GM23248 (cell line): ENCODE measurements around the gene DGKI. TPM values are rescaled to one million over a fixed set of nuclear protein-coding genes. Genes with fewer than 3 reads are reported as not detected.

ENCODE experiments used
- DNase-seq: peaks from one replicate; pipeline ENCODE4 v3.0.0-alpha.2; 2015
- H2AFZ ChIP-seq: fragments of 200-600 bp; sonication (generic); 2 replicates; pipeline ENCODE4 v1.6.1; 2016; ENCODE audit warnings: antibody characterized with exemption
- H3F3A ChIP-seq: fragments of 200-600 bp; sonication (generic); 2 replicates; pipeline ENCODE4 v1.6.1; 2016; ENCODE audit warnings: mild to moderate bottlenecking, antibody characterized with exemption, mixed run types; ENCODE audit not compliant: insufficient read depth
- H3K27ac ChIP-seq: fragments of 200-600 bp; sonication (generic); 2 replicates; pipeline ENCODE4 v1.5.1; 2016; ENCODE audit warnings: mild to moderate bottlenecking
- H3K27me3 ChIP-seq: fragments of 200-600 bp; sonication (generic); replicated peaks from 2 replicates; pipeline ENCODE4 v1.6.1; 2016; ENCODE audit warnings: mild to moderate bottlenecking; ENCODE audit not compliant: insufficient read depth
- H3K36me3 ChIP-seq: fragments of 200-600 bp; sonication (generic); 2 replicates; pipeline ENCODE4 v1.6.1; 2016; ENCODE audit warnings: low read depth, mild to moderate bottlenecking
- H3K4me1 ChIP-seq: fragments of 200-600 bp; sonication (generic); 2 replicates; pipeline ENCODE4 v1.6.1; 2016; ENCODE audit warnings: mild to moderate bottlenecking; ENCODE audit not compliant: insufficient read depth
- H3K4me2 ChIP-seq: fragments of 200-600 bp; sonication (generic); one replicate; pipeline ENCODE4 v1.6.1; 2016; ENCODE audit warnings: mild to moderate bottlenecking; ENCODE audit not compliant: unreplicated experiment
- H3K4me3 ChIP-seq: fragments of 200-600 bp; sonication (generic); 2 replicates; pipeline ENCODE4 v1.5.1; 2016; ENCODE audit warnings: mild to moderate bottlenecking
- H3K79me2 ChIP-seq: fragments of 200-600 bp; sonication (generic); 2 replicates; pipeline ENCODE4 v1.6.1; 2016; ENCODE audit warnings: mild to moderate bottlenecking; ENCODE audit not compliant: insufficient read depth
- H3K9ac ChIP-seq: fragments of 200-600 bp; sonication (generic); 2 replicates; pipeline ENCODE4 v1.6.1; 2016; ENCODE audit warnings: mild to moderate bottlenecking
- H3K9me2 ChIP-seq: fragments of 200-600 bp; sonication (generic); 2 replicates; pipeline ENCODE4 v1.6.1; 2016; ENCODE audit warnings: mixed run types, mild to moderate bottlenecking, moderate library complexity; ENCODE audit not compliant: insufficient read depth
- H3K9me3 ChIP-seq: fragments of 200-600 bp; sonication (generic); one replicate; pipeline ENCODE4 v1.6.1; 2017; ENCODE audit warnings: low read depth
- H4K20me1 ChIP-seq: fragments of 200-600 bp; sonication (generic); 2 replicates; pipeline ENCODE4 v1.6.0; 2016; ENCODE audit not compliant: insufficient read depth
- EZH2 ChIP-seq: fragments of 200-600 bp; sonication (generic); IDR thresholded peaks from 2 replicates; pipeline ENCODE4 v1.6.1; 2018; ENCODE audit warnings: antibody characterized with exemption, mild to moderate bottlenecking; ENCODE audit not compliant: insufficient read depth, poor library complexity, severe bottlenecking
- EZH2phosphoT487 ChIP-seq: fragments of 200-600 bp; sonication (generic); IDR thresholded peaks from 2 replicates; pipeline ENCODE4 v1.6.1; 2018; ENCODE audit warnings: antibody characterized with exemption, moderate library complexity, mild to moderate bottlenecking, low read depth; ENCODE audit not compliant: insufficient read depth
- WGBS, 2 experiments: methylation state at CpG; one replicate each; pipeline ENCODE4 v1.1.6; 2015 to 2017; ENCODE audit warnings: low lambda C conversion rate in 2 of 2, low coverage in 1 of 2; ENCODE audit errors: missing lambda C conversion rate in 2 of 2; 5-methylcytosine and 5-hydroxymethylcytosine counted together
- in situ Hi-C: fragments of 300-500 bp; cut with MboI; formaldehyde crosslinking; loops from 2 replicates; pipeline ENCODE4 v1.15.0; 2020
- polyA plus RNA-seq: library from polyadenylated mRNA; unstranded; fragments of >200 nt; fragmentation: Nextera tagmentation; extraction: Ambion mirVana; gene quantifications from 2 replicates; pipeline ENCODE4 v1.2.1, GENCODE V29; 2016
- total RNA-seq: library from RNA; depleted of rRNA; stranded (reverse); fragments of >200 nt; shearing (Covaris generic); gene quantifications from 2 replicates; pipeline ENCODE4 v1.2.3, GENCODE V29; 2014

DGKI gene
- total and polyA plus RNA-seq, 2 experiments from 2014 or later, result 5.4 to 25.9 TPM

DNA sequence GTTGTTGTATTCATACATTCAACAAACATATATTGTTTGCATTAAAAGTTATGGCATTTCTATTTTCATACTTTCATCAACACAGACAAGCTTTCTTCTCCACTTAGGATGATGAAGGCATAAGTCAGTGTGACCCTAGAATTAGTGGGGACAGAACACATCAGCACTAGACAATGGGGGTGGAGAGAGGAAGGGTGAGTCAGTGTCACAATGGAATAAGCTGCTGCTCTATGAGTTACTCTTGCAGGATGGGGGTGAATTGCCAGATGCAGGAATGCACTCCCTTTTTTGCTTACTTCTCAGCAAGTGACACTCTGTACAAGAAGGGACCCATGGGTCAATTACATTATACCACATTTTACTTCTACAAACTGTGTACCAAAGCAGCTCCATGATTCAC, 74.0 kb downstream of the DGKI start:
- no peak for TF ChIP-seq EZH2
- peak; percentile 38; the same call in 1 of the 2 replicates for TF ChIP-seq EZH2phosphoT487
- in situ Hi-C loops, result no loop called here
- Histone ChIP-seq H3F3A (peaks cover 34% of the 10 kb centered on the region), H3K27me3 (no peaks in the 10 kb centered on the region), H4K20me1 (no peaks in the 10 kb centered on the region), H3K79me2 (peaks cover 31% of the 10 kb centered on the region), H3K9me2 (no peaks in the 10 kb centered on the region), H3K36me3 (no peaks in the 10 kb centered on the region), H3K27ac (peak overlapping the region; percentile 97), H3K9me3 (no peaks in the 10 kb centered on the region), H2AFZ (no peak overlapping the region), H3K4me1 (peaks cover 56% of the 10 kb centered on the region), H3K4me3 (no peak overlapping the region), H3K9ac (peak overlapping the region; percentile 72), H3K4me2 (peak overlapping the region; percentile 52)
- DNase-seq, result peak; percentile 92

GRCh38 chr7:137772316-137772715, 74.5 kb downstream of the DGKI start:
- no peaks in the 10 kb centered on the region for H3K27me3 ChIP-seq
- H3K9ac ChIP-seq, result peak overlapping the region; percentile 72
- in situ Hi-C loops, result no loop called here
- H2AFZ ChIP-seq, result no peak overlapping the region
- 0 out of 2 replicates have a peak overlapping the region, but pooled peaks have one; percentile 11 for H3K4me3 ChIP-seq
- H3K4me2 ChIP-seq, result peak overlapping the region; percentile 52
- H3K36me3 ChIP-seq, result no peaks in the 10 kb centered on the region
- peak overlapping the region; percentile 97 for H3K27ac ChIP-seq
- TF ChIP-seq EZH2, result no peak
- no peak for TF ChIP-seq EZH2phosphoT487
- WGBS, 2 experiments, result 3 to 4% methylated on average over 3 of the region's 3 CpGs
- peaks cover 34% of the 10 kb centered on the region for H3K79me2 ChIP-seq
- no peaks in the 10 kb centered on the region for H3K9me2 ChIP-seq
- DNase-seq, result peak; percentile 71
- no peaks in the 10 kb centered on the region for H4K20me1 ChIP-seq
- H3K4me1 ChIP-seq, result peaks cover 56% of the 10 kb centered on the region
- peaks cover 34% of the 10 kb centered on the region for H3F3A ChIP-seq
- H3K9me3 ChIP-seq, result no peaks in the 10 kb centered on the region

GRCh38 chr7:137771679-137772078, 75.1 kb downstream of the DGKI start:
- Histone ChIP-seq H3K9me2 (no peaks in the 10 kb centered on the region), H3K9ac (peak overlapping the region; percentile 72), H3K36me3 (no peaks in the 10 kb centered on the region), H3K27me3 (no peaks in the 10 kb centered on the region), H3K79me2 (peaks cover 40% of the 10 kb centered on the region), H2AFZ (no peak overlapping the region), H3F3A (peaks cover 34% of the 10 kb centered on the region), H3K9me3 (no peaks in the 10 kb centered on the region), H3K4me2 (peak overlapping the region; percentile 52), H3K4me3 (0 out of 2 replicates have a peak overlapping the region, but pooled peaks have one; percentile 11), H3K4me1 (peaks cover 56% of the 10 kb centered on the region), H4K20me1 (no peaks in the 10 kb centered on the region), H3K27ac (peak overlapping the region; percentile 97)
- TF ChIP-seq EZH2 (no peak), EZH2phosphoT487 (no peak)
- 27 to 30% methylated on average over 7 of the region's 7 CpGs for WGBS, 2 experiments
- peak; percentile 97 for DNase-seq
- in situ Hi-C loops, result no loop called here

DNA sequence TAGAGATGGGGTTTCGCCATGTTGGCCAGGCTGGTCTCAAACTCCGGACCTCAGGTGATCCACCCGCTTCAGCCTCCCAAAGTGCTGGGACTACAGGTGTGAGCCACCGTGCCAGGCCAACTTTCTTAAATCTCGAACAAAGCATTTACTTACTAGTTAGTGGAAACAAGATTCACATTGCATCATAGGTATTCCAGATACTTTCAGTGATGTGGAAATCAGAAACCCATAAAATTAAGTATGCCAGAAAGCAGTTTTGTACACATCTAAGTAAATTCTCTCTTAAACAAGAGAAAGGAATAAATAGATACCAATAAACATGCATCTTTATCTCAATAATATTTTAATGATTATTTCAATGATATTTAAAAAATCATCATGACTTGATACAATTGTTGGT, 75.5 kb downstream of the DGKI start:
- Histone ChIP-seq H2AFZ (no peak overlapping the region), H3K79me2 (peaks cover 44% of the 10 kb centered on the region), H3K9ac (peak overlapping the region; percentile 69), H3F3A (peaks cover 34% of the 10 kb centered on the region), H3K9me2 (no peaks in the 10 kb centered on the region), H3K9me3 (no peaks in the 10 kb centered on the region), H3K27ac (peak overlapping the region; percentile 97), H3K4me2 (no peak overlapping the region), H3K27me3 (no peaks in the 10 kb centered on the region), H3K4me1 (peaks cover 56% of the 10 kb centered on the region), H4K20me1 (no peaks in the 10 kb centered on the region), H3K36me3 (no peaks in the 10 kb centered on the region), H3K4me3 (no peak overlapping the region)
- TF ChIP-seq EZH2phosphoT487, result no peak
- TF ChIP-seq EZH2, result no peak
- WGBS, 2 experiments, result 95 to 97% methylated on average over 5 of the region's 5 CpGs
- no peak for DNase-seq
- in situ Hi-C loops, result no loop called here

GRCh38 chr7:137768366-137768765, 78.4 kb downstream of the DGKI start:
- no peaks in the 10 kb centered on the region for H3K36me3 ChIP-seq
- in situ Hi-C loops, result no loop called here

More at GRCh38 chr7:137768366-137768765, 78.4 kb downstream of the DGKI start:
- H3K27me3 ChIP-seq, result no peaks in the 10 kb centered on the region
- H4K20me1 ChIP-seq, result no peaks in the 10 kb centered on the region
- peaks cover 21% of the 10 kb centered on the region for H3F3A ChIP-seq
- no peaks in the 10 kb centered on the region for H3K9me2 ChIP-seq
- 25 to 28% methylated on average over 6 of the region's 6 CpGs for whole genome bisulfite sequencing, 2 experiments
- H3K4me3 ChIP-seq, result no peak overlapping the region; the same call in 1 of the 2 replicates
- TF ChIP-seq EZH2, result no peak
- no peak for TF ChIP-seq EZH2phosphoT487
- H3K9ac ChIP-seq, result peak overlapping the region; percentile 32; the same call in 1 of the 2 replicates
- peak overlapping the region; percentile 37 for H3K4me2 ChIP-seq
- H3K79me2 ChIP-seq, result peaks cover 41% of the 10 kb centered on the region
- H2AFZ ChIP-seq, result peak overlapping the region; percentile 40
- H3K9me3 ChIP-seq, result no peaks in the 10 kb centered on the region
- H3K4me1 ChIP-seq, result peaks cover 35% of the 10 kb centered on the region
- DNase-seq, result peak; percentile 46
- peak overlapping the region; percentile 51 for H3K27ac ChIP-seq
